ENCODE data around the gene STK11IP.

GRCh38 chr2:219551441-219552381 is 45.9 kb upstream of the STK11IP start:
- TF ChIP-seq GATA3 (IDR thresholded peaks at IDR 0.05; ENCODE audit: low read depth, low read length), result no peak
- no peak for TF ChIP-seq GATA2 (IDR thresholded peaks at IDR 0.05; ENCODE audit: low read depth, low read length)
